B cell (primary cell): Measurements from ENCODE around the gene GTF2H4.

ENCODE experiments used
- EZH2 ChIP-seq: IDR thresholded peaks from 2 replicates; pipeline ENCODE4 v1.6.1; 2012; ENCODE audit warnings: borderline replicate concordance, low read depth, mild to moderate bottlenecking, moderate library complexity, low read length; ENCODE audit not compliant: insufficient read depth, poor library complexity, severe bottlenecking
- TF ChIP-seq, protein P1 (sequence below): fragments of 200-600 bp; IDR thresholded peaks from one replicate; pipeline ENCODE4 v1.8.0; 2022; ENCODE audit warnings: antibody characterized with exemption, mild to moderate bottlenecking

DNA sequence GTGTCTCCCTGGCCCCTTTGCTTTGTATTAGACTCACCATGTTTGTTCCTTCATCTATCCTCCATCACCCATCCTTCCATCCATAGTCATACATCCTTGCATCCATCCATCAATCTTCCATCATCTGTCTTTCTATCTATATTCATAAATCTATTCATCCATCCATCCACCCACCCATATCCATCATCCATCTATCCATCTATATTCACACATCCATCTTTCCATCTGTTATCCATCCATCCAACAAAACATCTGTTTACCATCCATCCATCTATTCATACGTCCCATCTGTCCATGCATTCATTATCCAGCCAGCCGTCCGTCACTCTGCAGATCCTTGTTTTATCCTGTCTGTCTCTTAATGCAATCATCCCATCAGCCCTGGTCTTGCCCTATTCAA, 13.1 kb upstream of the GTF2H4 start:
- TF ChIP-seq, protein P1, sequence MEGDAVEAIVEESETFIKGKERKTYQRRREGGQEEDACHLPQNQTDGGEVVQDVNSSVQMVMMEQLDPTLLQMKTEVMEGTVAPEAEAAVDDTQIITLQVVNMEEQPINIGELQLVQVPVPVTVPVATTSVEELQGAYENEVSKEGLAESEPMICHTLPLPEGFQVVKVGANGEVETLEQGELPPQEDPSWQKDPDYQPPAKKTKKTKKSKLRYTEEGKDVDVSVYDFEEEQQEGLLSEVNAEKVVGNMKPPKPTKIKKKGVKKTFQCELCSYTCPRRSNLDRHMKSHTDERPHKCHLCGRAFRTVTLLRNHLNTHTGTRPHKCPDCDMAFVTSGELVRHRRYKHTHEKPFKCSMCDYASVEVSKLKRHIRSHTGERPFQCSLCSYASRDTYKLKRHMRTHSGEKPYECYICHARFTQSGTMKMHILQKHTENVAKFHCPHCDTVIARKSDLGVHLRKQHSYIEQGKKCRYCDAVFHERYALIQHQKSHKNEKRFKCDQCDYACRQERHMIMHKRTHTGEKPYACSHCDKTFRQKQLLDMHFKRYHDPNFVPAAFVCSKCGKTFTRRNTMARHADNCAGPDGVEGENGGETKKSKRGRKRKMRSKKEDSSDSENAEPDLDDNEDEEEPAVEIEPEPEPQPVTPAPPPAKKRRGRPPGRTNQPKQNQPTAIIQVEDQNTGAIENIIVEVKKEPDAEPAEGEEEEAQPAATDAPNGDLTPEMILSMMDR = no peak
- no peak for TF ChIP-seq EZH2
